B cell (primary cell): ENCODE measurements around the gene ZFAND4.

Experiments
- CTCF ChIP-seq: fragments of 200-600 bp; IDR thresholded peaks from one replicate; pipeline ENCODE4 v1.8.0; 2022; ENCODE audit warnings: antibody characterized with exemption, mild to moderate bottlenecking
- EZH2 ChIP-seq: IDR thresholded peaks from 2 replicates; pipeline ENCODE4 v1.6.1; 2012; ENCODE audit warnings: borderline replicate concordance, low read depth, mild to moderate bottlenecking, moderate library complexity, low read length; ENCODE audit not compliant: insufficient read depth, poor library complexity, severe bottlenecking

GRCh38 chr10:45569471-45569870 lies 103.1 kb downstream of the ZFAND4 start:
- TF ChIP-seq EZH2: no peak
- TF ChIP-seq CTCF: no peak
